DOHH2 (cell line): ENCODE results near the gene IQSEC1.

ENCODE experiments used
- EZH2phosphoT487 ChIP-seq: fragments of 200-600 bp; sonication (generic); IDR thresholded peaks from 2 replicates; pipeline ENCODE4 v1.6.1; 2017; ENCODE audit warnings: borderline replicate concordance, mild to moderate bottlenecking, antibody characterized with exemption, low read length, moderate library complexity, mixed read lengths
- TF ChIP-seq, protein P1 (sequence below): fragments of 200-600 bp; sonication (generic); IDR thresholded peaks from one replicate; pipeline ENCODE4 v1.5.1; 2014; ENCODE audit warnings: antibody characterized with exemption, mild to moderate bottlenecking, low read depth, low read length; ENCODE audit not compliant: poor library complexity, severe bottlenecking

DNA sequence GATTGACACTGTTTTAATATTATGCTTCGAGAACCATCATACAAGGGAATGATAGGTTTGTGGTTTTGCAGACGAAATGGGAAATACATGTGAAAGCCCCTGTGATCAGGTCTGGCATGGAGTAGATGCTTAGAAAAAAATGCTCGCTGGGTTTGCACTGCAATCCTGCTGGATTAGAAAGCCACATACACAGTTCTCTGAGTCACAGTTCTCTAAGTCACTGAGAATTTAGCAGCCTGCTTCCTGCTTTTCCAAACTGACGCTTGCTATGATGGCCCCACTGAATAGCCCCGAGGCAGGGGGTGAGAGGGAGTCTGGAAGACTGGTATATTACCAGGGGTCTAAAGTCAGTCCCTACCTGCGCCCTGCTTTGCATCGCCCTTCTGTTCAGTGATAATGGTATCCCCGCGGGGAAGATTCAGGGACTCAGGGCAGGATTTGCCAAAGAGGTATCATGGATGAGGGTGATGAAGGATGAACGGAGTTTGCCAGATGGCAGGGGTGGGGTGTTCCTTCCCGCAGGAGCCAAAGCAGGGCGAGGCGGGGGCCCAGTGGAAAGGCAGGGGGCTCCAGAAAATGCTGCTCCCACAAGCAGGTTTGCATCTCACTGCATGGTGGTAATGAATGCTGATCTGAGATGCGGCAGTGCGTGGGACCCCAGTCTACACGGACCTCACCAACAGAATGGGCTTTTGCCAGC, 82.3 kb downstream of the IQSEC1 start:
- TF ChIP-seq, protein P1, sequence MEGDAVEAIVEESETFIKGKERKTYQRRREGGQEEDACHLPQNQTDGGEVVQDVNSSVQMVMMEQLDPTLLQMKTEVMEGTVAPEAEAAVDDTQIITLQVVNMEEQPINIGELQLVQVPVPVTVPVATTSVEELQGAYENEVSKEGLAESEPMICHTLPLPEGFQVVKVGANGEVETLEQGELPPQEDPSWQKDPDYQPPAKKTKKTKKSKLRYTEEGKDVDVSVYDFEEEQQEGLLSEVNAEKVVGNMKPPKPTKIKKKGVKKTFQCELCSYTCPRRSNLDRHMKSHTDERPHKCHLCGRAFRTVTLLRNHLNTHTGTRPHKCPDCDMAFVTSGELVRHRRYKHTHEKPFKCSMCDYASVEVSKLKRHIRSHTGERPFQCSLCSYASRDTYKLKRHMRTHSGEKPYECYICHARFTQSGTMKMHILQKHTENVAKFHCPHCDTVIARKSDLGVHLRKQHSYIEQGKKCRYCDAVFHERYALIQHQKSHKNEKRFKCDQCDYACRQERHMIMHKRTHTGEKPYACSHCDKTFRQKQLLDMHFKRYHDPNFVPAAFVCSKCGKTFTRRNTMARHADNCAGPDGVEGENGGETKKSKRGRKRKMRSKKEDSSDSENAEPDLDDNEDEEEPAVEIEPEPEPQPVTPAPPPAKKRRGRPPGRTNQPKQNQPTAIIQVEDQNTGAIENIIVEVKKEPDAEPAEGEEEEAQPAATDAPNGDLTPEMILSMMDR = no peak
- no peak for TF ChIP-seq EZH2phosphoT487
